ENCODE results near the gene CABLES2. TPM values are rescaled to one million over a fixed set of nuclear protein-coding genes. Genes with fewer than 3 reads are reported as not detected.

Gene CABLES2
- polyA plus RNA-seq, 2 of the 4 experiments (the other 2 are of a cell fraction) = 3.9 to 7.7 TPM

- no peak overlapping the region for H3K27ac ChIP-seq
- H3K4me3 ChIP-seq = no peak overlapping the region
- H3K9me3 ChIP-seq = no peaks in the 10 kb centered on the region
- TF ChIP-seq CBX2 (IDR thresholded peaks at IDR 0.05; ENCODE audit: borderline replicate concordance, low read depth) = no peak
- no peak for TF ChIP-seq NFE2L2 (conservative IDR thresholded peaks at IDR 0.05; ENCODE audit: low read length)
- TF ChIP-seq, protein P1, sequence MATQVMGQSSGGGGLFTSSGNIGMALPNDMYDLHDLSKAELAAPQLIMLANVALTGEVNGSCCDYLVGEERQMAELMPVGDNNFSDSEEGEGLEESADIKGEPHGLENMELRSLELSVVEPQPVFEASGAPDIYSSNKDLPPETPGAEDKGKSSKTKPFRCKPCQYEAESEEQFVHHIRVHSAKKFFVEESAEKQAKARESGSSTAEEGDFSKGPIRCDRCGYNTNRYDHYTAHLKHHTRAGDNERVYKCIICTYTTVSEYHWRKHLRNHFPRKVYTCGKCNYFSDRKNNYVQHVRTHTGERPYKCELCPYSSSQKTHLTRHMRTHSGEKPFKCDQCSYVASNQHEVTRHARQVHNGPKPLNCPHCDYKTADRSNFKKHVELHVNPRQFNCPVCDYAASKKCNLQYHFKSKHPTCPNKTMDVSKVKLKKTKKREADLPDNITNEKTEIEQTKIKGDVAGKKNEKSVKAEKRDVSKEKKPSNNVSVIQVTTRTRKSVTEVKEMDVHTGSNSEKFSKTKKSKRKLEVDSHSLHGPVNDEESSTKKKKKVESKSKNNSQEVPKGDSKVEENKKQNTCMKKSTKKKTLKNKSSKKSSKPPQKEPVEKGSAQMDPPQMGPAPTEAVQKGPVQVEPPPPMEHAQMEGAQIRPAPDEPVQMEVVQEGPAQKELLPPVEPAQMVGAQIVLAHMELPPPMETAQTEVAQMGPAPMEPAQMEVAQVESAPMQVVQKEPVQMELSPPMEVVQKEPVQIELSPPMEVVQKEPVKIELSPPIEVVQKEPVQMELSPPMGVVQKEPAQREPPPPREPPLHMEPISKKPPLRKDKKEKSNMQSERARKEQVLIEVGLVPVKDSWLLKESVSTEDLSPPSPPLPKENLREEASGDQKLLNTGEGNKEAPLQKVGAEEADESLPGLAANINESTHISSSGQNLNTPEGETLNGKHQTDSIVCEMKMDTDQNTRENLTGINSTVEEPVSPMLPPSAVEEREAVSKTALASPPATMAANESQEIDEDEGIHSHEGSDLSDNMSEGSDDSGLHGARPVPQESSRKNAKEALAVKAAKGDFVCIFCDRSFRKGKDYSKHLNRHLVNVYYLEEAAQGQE (IDR thresholded peaks at IDR 0.05) = no peak
- no peak for TF ChIP-seq MYC (IDR thresholded peaks at IDR 0.05; ENCODE audit: borderline replicate concordance, low read length)
- no peak for TF ChIP-seq JUN (IDR thresholded peaks at IDR 0.05)
- TF ChIP-seq RAD21 (conservative IDR thresholded peaks at IDR 0.05 in 1 of 2, IDR thresholded peaks at IDR 0.05 in 1 of 2) = no peak
- TF ChIP-seq GATA3 (IDR thresholded peaks at IDR 0.05; ENCODE audit: borderline replicate concordance) = no peak
- TF ChIP-seq, protein P2, sequence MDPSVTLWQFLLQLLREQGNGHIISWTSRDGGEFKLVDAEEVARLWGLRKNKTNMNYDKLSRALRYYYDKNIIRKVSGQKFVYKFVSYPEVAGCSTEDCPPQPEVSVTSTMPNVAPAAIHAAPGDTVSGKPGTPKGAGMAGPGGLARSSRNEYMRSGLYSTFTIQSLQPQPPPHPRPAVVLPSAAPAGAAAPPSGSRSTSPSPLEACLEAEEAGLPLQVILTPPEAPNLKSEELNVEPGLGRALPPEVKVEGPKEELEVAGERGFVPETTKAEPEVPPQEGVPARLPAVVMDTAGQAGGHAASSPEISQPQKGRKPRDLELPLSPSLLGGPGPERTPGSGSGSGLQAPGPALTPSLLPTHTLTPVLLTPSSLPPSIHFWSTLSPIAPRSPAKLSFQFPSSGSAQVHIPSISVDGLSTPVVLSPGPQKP (IDR thresholded peaks at IDR 0.05; ENCODE audit: low read depth, low read length) = no peak
- no peak for TF ChIP-seq RARB (CRISPR knock-in tag; IDR thresholded peaks at IDR 0.05)
- no peak for TF ChIP-seq NR3C1 (IDR thresholded peaks at IDR 0.05)
- no peak for TF ChIP-seq RCOR1 (IDR thresholded peaks at IDR 0.05; ENCODE audit: low read depth, low read length)
- no peak for TF ChIP-seq ESRRA (IDR thresholded peaks at IDR 0.05; ENCODE audit: borderline replicate concordance, low read length)
- no peak for TF ChIP-seq POLR2AphosphoS2 (conservative IDR thresholded peaks at IDR 0.05; ENCODE audit: low read length)
- TF ChIP-seq FOXS1 (CRISPR knock-in tag; IDR thresholded peaks at IDR 0.05) = no peak
- TF ChIP-seq HOXB5 (CRISPR knock-in tag; IDR thresholded peaks at IDR 0.05) = no peak
- TF ChIP-seq RNF2 (IDR thresholded peaks at IDR 0.05; ENCODE audit: borderline replicate concordance, low read depth) = no peak
- no peak for TF ChIP-seq HDAC2 (IDR thresholded peaks at IDR 0.05)
- TF ChIP-seq MAX (IDR thresholded peaks at IDR 0.05) = no peak
- CTCF ChIA-PET = interaction anchor here (1.2 to 5.2 kb wide), 5 partner anchors 13 to 194 kb away, joined by 3 to 31 read pairs (median 4); no protein-coding TSS in a partner anchor
- no peak for ATAC-seq
- H3K4me1 ChIP-seq = no peaks in the 10 kb centered on the region
- 52% methylated on average over 14 of the region's 20 CpGs for WGBS (ENCODE audit: missing lambda C conversion rate)
- FAIRE-seq = no peak
- DNase-seq (ENCODE audit: low read depth in 1 of 2, low spot score in 1 of 2) = no peak
- POLR2A ChIA-PET = no interaction called here
- H3K4me2 ChIP-seq = no peak overlapping the region
Observed at GRCh38 chr20:62422636-62423325, 15.7 kb upstream of the CABLES2 start.

DNA sequence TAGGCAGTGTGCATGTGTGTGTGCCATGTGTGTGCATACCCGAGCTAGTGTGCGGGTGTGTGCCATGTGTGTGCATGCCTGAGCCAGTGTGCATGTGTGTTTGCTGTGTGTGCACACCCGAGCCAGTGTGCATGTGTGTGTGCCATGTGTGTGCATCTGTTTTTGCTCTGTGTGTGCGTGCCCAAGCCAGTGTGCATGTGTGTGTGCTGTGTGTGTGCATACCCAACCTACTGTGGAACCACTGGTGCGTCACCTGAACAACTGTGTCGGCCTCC lies 14.6 kb upstream of the CABLES2 start:
- H3K9me3 ChIP-seq = no peaks in the 10 kb centered on the region
- ChIA-PET CTCF (interaction anchor here (1.3 kb wide), 1 partner anchor 12 kb away, joined by 3 read pairs; no protein-coding TSS in a partner anchor), POLR2A (no interaction called here)
- ATAC-seq (no peak), FAIRE-seq (no peak), DNase-seq (ENCODE audit: low read depth in 1 of 2, low spot score in 1 of 2) (no peak)
- no peak overlapping the region for H3K27ac ChIP-seq
- TF ChIP-seq, protein P1 (IDR thresholded peaks at IDR 0.05) = no peak
- TF ChIP-seq CBX2 (IDR thresholded peaks at IDR 0.05; ENCODE audit: borderline replicate concordance, low read depth) = no peak
- no peak for TF ChIP-seq MAX (IDR thresholded peaks at IDR 0.05)
- H3K4me3 ChIP-seq = no peak overlapping the region
- H3K4me1 ChIP-seq = no peaks in the 10 kb centered on the region
- whole genome bisulfite sequencing (ENCODE audit: missing lambda C conversion rate) = 60% methylated on average over 6 of the region's 6 CpGs
- H3K4me2 ChIP-seq = no peak overlapping the region
